Ovary (tissue), 3 donors: ENCODE measurements around the gene GRAMD2A.

ENCODE experiments used
- CTCF ChIP-seq, 3 donors: fragments of 450-650 bp in 2 of 3; fragments of 200-600 bp in 1 of 3; IDR thresholded peaks; one replicate each; pipeline versions ENCODE4 v1.5.1 to v1.8.0; 2016 to 2022; ENCODE audit warnings: antibody characterized with exemption in 3 of 3, mild to moderate bottlenecking in 1 of 3
- EP300 ChIP-seq: sonication (generic); formaldehyde crosslinking; IDR thresholded peaks from one replicate; pipeline ENCODE4 v1.6.1; 2017; ENCODE audit warnings: antibody characterized with exemption
- POLR2A ChIP-seq: fragments of 450-650 bp; IDR thresholded peaks from one replicate; pipeline ENCODE4 v1.6.1; 2017; ENCODE audit warnings: antibody characterized with exemption, mild to moderate bottlenecking, moderate library complexity
- donor health status: DM: no; HTN: no; CAD: no.

- TF ChIP-seq POLR2A = peak; percentile 29
- TF ChIP-seq CTCF (IDR thresholded peaks at IDR 0.05) = no peak
- TF ChIP-seq EP300 = no peak
Observed at GRCh38 chr15:72117486-72118016, 80.0 kb downstream of the GRAMD2A start.
